Measurements from ENCODE around the gene AK1. TPM values are rescaled to one million over a fixed set of nuclear protein-coding genes. Genes with fewer than 3 reads are reported as not detected.
A peak's percentile ranks its signal among the peaks of the same experiment; 100 is the strongest.

The AK1 gene
- total RNA-seq, 2 donors from 2014 or later, result 114 to 141 TPM

DNA sequence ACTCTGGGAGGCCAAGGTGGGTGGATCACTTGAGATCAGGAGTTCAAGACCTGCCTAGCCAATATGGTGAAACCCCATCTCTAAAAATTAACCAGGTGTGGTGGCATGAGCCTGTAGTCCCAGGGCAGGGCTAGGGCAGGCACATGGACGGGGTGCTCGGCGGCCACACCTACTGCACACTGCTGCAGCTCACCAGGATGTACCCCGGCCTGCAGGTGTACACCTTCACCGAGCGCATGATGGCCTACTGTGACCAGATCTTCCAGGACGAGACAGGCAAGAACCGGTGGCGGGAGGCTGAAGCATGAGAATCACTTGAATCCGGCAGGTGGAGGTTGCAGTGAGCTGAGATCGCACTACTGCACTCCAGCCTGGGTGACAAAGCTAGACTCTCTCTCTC, 36.2 kb upstream of the AK1 start:
- DNase-seq, result peak in 1 of 2 donors; percentile 72
- intact Hi-C loops (cut with DNase I, micrococcal nuclease), result loop anchor here in 1 of 2 donors (10.0 kb wide), 1 partner anchor 129 kb away; the partner anchor contains the start of gene CDK9
- peak; percentile 31 for ATAC-seq

DNA sequence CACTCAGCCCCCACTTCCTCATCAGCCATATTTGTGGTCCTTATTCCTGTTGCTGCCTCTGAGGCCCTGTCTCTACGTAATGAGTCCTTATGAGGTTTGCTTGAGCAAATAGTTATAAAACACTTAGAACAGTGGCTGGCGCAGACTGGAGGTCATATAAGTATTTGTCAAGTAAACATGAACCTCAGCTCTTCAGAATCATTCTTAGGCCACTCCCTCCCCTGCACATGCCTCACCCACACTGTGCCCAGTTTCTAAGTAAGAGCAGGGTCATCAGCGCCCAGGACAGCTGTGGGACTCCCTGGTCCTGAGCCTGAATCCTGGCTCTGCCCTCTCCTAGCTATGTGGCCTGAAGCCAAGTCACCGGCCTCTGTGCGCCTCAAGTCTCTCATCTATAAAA, 35.4 kb upstream of the AK1 start:
- intact Hi-C loops (cut with DNase I, micrococcal nuclease), result loop anchor here in 1 of 2 donors (10.0 kb wide), 1 partner anchor 128 kb away; the partner anchor contains the start of gene CDK9
- peak; percentile 80 to 88 for DNase-seq
- ATAC-seq, result peak; percentile 73

DNA sequence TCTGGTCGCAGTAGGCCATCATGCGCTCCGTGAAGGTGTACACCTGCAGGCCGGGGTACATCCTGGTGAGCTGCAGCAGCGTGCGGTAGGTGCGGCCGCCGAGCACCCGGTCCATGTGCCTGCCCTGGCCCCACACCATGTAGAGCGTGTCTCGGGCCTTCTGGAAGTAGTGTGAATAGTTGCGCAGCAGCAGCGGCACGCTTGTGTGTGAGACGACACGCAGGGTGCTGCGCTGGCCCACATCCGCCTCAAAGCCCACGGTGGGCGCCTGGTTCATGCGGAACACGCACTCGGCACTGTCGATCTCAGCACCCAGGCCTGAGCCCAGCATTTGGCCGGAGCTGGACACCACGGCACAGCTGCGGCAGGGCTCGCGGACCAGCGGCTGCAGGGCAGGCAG, 34.8 kb upstream of the AK1 start:
- ATAC-seq (no peak), DNase-seq (no peak)
- intact Hi-C loops (cut with DNase I, micrococcal nuclease), result loop anchor here in 1 of 2 donors (10.0 kb wide), 1 partner anchor 127 kb away; the partner anchor contains the start of gene CDK9

DNA sequence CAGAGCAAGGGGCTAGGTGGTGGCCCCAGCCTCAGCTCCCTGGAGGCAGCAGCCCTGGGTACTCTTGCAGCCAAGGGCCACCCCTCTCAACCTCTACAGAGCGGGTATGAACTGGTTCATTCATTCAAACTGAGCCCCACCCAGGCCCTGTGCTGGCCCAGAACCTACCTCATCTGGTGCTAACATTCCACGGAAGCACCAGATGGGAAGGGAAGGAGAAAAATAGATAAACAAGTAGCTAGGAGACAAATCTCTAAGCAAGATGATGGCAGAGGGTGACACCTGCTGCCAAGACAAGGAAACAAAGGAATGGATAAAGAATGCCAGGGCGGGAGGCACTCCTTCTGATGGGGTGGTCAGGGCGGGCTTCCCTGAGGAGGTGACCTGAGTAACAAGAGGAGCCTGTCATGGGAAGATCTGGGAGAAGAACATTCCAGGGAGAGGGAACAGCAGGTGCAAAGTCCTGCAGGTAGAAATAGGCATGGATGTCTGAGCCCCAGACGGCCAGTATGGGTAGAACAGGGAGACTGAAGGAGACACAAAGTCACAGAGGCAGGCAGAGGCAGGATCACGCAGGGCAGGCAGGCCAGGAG, 33.2 kb upstream of the AK1 start:
- peak in 1 of 2 donors; percentile 70 for DNase-seq
- intact Hi-C loops (cut with DNase I, micrococcal nuclease), result loop anchor here in 1 of 2 donors (10.0 kb wide), 1 partner anchor 126 kb away; the partner anchor contains the start of gene CDK9
- ATAC-seq, result peak; percentile 29

DNA sequence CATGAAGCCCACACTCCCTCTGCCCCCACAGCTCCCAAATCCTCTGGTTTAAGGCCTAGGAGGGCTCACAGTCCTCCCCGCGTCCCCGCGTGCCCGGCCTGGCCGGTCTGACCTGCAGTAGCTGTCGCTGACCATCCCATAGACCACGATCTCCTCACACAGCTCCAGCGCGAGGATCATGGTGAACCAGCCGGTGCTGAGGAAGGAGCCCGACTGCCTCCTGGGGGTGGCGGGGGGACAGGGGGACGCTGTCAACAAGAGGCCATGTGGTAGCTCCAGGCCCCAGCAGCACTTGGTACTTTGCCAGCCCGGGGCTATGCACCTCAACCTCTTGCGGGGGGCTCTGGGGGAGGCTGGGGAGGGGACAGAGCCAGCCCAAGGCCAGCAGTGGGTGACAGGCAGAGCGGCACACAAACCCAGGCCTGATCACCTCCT, 32.4 kb upstream of the AK1 start:
- DNase-seq (no peak), ATAC-seq (no peak)
- intact Hi-C loops (cut with DNase I, micrococcal nuclease), result loop anchor here in 1 of 2 donors (10.0 kb wide), 1 partner anchor 125 kb away; the partner anchor contains the start of gene CDK9

DNA sequence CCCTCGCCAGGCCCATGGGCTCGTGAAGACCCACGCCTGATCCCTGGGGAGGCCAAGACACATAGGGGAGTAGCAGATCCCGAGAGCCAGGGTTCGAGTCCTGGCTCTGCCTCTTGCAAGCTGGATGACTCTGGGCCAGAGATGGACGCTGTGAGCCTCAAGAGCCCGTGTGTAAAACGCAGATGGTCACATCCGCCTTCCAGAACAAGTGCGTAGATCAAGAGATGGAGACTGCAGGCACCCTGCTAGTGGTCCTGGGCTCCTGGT, 31.1 kb upstream of the AK1 start:
- DNase-seq, result no peak
- ATAC-seq, result no peak

DNA sequence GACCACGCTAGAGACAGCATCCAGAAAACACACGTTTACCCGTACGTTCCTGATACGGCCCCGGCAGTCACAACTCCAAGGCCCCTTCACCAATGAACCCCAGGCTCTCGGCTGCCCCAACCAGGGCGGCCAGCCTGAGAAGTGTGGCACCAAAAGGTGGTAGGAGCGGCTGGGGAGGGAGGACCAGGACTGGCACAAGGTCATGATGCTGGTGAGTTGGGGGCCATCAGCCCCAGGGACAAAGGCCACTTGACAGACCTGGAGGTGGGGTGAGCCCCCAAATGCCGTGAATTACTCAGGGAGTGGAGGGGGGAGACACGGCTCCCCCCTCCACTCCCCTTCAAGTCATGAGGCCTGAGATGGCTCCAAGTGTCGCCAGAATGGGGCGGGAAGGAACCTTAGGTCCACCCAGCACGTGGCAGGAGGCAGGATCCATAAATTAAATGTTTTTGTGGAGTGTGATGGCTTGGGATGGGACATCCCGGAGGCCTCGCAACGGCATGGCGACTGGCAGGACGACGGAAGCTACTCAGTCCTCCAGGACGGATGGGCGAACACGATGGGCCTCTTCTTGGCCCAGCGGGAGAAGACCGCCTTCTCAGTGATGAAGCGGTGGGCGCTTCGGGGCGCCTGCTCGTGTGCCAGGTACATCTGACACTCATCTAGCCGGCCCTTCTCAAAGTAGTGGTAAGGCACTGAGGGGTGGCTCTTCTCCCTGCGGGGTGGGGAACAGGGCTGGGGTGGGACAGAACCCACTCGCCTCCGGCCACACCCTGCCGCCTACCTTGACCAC, 30.6 kb upstream of the AK1 start:
- intact Hi-C loops (cut with DNase I, micrococcal nuclease), result no loop called here
- no peak for ATAC-seq
- no peak for DNase-seq

More for the DNA sequence above, 31.1 kb upstream of the AK1 start:
- intact Hi-C loops (cut with DNase I, micrococcal nuclease), result no loop called here

DNA sequence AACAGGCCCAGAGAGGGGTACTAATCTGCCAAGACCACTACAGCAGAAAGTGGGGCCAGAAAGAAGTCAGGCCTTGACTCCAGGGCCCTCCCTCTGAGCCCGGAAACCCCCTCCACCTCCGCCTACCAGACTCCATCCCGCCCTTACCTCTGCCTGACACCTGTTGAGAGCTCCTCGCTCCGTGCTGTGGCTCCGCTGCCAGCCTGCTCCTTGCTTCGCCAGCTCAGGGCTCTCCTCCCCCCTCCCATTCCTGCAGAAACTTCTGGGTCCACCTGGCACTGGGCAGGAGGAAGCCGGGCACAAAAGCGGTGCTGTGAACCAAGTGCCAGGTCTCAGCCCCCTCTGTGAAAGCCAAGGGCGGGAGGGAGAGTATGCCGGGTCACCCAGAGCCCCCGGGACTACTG, 28.3 kb upstream of the AK1 start:
- DNase-seq (peak; percentile 59 to 71), ATAC-seq (peak; percentile 5)
- intact Hi-C loops (cut with DNase I, micrococcal nuclease), result no loop called here

DNA sequence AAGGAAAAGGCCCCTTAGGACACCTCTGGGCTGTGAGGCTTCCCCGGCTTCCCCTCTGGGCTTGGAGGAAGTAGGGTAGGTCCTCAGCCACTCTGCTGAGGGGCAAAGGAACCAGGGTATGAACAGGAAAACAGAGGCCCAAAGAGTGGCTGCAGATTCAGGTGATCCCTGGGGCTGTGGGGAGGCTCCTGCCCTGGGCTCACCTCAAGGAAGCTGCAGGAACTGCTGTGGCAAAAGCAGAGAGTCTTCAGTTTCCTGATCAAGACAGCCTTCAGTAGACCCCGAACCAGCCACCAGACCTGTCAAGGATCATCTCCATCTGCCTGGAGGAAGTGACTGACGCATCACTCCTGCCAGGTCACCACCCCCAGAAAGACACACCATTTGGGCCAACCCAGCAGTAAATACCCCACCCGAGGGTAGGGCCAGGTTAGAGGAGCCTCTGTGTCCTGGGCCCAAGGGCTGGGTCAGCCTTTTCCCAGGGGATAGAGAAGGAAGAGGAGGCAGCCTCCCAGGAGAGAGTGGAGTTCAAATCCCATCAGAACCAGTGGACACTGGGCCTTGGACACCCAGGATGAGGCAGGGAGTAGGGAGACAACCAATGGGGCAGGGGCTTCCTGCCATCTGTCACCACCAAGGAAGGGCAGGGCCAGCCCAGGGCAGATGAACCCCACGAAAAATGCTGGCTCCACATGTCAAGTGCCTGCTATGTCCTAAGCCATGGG, 27.7 kb upstream of the AK1 start:
- peak; percentile 72 to 86 for DNase-seq
- peak; percentile 79 for ATAC-seq
- intact Hi-C loops (cut with DNase I, micrococcal nuclease), result no loop called here

DNA sequence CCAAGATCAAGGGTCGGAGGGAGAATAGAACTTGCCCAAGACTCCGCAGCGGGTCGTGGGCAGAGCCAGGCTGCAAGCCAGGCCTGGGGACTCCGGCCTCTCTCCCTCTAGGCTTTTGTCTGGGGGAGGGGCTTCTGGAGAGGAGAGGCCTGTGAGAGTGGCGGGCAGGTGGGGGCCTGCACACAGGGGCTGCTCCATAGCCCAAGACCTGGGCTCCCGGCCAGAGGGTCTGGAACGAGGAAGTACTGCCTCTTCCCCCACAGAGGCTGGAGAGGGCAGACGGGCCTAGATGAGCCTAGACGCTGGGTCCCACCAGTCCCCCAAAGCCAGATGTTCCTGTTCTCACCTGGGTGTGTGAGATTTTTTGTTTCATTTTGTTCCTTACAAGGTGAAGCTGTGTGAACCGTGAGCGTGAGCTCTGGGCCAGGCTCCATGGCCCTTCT, 27.1 kb upstream of the AK1 start:
- no peak for DNase-seq
- intact Hi-C loops (cut with DNase I, micrococcal nuclease), result no loop called here
- peak; percentile 1 for ATAC-seq

DNA sequence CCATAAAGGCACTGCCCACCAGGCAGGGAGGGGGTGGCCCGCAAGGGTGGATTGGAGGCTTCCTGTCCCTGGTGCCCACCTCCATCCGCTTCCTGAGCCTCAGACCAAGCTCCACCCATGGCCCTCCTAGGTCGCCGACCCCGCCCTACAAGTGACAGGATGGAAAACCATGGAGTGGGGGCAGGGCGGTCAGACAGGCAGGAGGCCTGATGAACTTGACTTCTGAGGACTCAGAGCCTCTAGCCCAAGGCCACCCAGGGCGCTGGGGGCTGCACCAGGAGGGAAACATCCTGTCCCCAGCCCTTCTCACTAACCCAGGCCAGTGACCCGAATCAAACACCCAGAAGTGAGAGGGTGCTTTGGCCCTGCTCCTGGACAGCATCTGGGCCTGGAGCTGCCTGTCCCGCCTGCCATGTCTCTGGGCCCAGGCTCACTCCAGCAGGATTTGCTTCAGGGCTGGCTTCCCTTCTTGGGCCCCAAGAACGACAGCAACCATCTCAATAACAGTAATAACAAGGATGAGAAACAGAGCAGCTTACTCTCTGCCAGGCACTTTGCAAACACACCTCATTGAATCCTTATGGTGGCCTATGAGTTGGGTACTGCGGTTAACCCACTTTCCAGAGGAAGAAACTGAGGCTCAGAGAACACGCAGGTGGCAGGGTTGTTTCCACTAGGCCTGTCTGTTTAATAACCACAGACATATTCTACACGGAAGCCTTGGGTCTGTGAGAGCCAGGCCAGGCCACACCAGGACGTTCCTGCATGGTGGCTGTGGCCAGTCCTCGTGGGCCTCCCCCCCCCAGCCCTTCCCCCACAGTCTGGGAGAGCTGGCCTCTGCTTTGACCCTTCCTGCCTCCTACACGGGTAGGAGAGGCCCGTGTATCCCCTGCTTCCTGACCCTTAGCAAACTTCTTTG, 26.3 kb upstream of the AK1 start:
- ATAC-seq (peak; percentile 65), DNase-seq (peak; percentile 95)
- intact Hi-C loops (cut with DNase I, micrococcal nuclease), result no loop called here

DNA sequence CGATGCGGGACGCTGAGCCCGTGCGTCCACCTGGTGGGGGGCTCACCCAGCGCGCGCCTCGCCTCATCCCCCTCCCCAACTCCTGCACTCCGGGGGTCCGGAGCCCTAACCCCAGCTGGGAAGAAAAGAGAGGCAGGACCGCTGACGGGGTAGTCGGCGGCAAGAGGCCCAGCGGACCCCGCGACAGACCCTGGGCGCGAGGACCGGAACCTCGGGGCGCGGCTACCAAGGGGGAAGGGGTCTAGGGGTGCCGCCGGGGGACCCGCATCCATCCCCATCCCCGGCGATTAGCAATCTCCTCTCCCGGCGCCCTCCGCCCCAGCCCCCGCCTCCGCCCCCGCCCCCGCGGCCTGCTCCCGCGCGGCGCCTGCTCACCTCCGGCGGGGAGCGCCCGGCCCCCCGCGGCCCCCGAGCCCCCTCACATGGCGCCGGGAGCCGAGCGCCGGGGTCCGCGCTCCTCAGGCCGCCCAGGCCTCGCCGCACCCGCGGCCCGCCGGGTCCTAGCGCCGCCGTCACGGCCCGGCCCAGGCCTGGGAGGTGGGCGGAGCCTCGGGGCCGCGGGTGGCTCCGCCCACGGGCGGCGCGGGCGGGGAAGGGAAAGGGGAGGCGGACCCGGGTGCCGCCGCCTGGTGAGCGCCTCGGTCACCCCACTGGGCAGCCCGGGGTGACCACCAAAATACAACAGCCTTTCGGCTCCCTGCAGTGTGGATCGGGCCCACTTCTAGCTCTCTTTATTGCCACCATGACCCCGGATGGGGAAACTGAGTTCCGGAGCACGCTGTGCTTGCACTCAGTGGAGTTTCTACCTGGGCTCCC, 21.9 kb upstream of the AK1 start, which contains the start of gene ST6GALNAC6:
Gene ST6GALNAC6 (minus strand): TSS at position 476 of the 816 bp plus-strand sequence. CDS start 1,622 bp downstream, outside the sequence.
- peak; percentile 66 to 80 for DNase-seq
- intact Hi-C loops (cut with DNase I, micrococcal nuclease), result no loop called here
- peak; percentile 70 for ATAC-seq

DNA sequence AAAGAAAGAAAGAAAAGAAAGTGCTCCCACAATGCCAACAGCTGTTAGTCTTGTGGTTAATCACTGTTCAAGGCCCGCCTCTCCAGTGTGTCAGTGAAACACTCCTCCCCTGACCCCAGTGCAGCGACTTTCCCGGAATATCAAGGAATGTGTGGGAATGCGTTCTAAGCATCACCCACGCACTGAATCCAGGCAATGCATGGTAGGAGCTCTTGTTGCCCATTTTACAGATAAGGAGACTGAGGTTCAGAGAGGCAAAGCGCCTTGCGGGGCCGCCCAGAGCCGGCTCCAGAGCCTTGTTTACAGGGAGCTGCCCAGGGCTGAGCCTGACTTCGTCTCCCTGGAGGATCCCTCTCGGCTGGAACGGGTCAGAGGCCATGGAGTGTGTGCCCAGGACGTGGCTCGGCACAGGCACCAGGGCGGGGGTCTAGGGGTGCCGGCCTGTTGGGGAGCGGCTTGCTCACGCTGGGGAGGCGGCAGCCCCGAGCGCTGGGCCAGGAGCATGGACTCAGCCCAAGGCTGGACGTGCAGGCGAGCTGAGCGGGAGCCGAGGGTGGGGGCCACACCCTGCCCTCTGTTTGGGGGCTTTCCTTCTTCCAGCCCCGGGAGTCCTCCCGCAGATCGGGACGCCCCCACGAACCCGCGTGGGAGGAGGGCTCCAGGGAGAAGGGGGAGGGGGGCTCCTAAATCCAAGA, 21.1 kb upstream of the AK1 start:
- intact Hi-C loops (cut with DNase I, micrococcal nuclease), result no loop called here
- DNase-seq (no peak), ATAC-seq (peak; percentile 28)

DNA sequence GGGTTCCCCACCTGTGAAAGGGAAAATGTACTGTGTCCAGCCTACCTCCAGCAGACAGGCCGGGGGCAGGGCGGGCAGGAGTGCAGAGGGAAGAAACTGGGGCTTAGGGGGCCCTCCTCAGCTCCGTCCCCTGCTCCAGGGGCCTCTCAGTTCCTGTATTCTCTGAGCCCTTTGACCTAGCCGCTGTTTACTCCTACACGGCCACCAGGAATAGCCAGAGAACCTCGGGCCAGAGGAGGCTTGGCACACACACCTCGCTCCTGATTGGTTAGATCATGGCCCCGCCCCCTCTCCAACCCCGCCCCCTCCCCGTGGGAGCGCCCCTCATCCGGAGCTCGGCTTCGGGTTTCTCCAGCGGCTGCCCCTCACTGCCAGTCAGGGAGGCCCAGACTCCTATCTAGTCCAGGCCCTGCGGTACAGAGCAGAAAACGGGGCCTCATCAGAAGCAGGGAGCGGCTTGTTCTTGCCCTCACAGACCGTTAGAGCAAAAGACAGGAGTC, 19.8 kb upstream of the AK1 start:
- DNase-seq (peak; percentile 64 to 72), ATAC-seq (peak; percentile 37)
- intact Hi-C loops (cut with DNase I, micrococcal nuclease), result no loop called here

DNA sequence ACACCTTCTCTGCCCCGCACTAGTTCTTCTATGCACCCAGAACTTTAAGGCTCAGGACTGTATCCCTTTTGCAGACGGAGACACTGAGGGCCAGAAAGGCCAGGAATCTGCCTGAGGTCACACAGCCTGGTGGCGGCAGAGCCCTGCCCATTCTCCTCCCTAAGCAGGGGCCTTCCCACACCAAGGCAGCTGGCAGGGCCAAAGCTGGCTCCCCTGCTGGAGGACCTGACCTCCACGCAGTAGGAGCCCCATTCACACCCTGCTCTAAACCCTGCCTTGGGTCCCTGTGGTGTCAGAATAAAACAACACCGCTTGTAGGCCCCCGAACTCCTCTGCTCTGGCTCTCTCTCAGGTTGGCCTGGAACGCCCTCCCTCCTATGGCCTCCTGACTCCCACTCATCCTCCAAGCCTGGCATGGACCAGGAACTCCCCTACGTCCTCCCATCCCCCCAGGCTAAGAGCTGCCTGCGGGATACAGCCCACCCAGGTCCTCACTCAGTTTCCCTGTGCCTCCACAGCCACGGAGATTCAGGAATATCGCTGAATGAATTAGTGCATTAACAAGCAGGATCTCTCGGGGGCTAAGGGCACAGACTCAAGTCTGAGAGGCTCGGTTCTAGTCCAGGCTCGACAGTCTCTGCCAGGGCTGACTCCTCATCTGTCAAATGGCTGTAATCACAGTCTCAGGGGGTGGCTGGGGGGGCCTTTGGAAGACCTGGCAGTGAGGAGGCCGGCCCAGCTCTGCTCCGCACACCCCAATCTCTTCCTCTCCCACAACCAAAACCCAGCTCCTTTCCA, 19.1 kb upstream of the AK1 start:
- intact Hi-C loops (cut with DNase I, micrococcal nuclease), result no loop called here
- ATAC-seq (no peak), DNase-seq (no peak)

DNA sequence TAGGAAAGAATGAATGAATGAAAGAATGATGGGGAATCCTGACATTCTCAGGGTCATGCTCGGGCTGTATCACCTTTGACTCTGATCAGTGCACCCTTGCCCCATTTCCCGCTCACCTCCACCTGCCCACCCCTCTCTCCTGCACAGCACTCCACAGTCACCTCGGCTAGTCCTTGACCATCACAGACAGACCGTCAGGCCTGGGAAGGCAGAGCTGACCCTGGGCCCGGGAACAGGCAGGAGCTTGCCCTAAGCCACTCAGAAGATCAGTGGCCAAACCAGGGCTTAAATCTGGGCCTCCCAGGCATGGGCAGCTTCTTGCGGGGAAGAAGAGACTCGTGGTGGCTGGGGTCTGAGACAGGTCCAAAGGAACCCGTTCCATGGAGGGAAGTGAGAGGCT, 18.3 kb upstream of the AK1 start:
- DNase-seq (no peak), ATAC-seq (no peak)
- intact Hi-C loops (cut with DNase I, micrococcal nuclease), result no loop called here

Data from left colon (tissue), 2 donors.